Fibroblast of skin of left biceps (primary cell): ENCODE data around the gene PIK3R6.
A peak's percentile ranks its signal among the peaks of the same experiment; 100 is the strongest.
"Not testable (repeated sequence)": the region's sequence is repeated elsewhere in the genome, so short reads cannot be mapped to it uniquely, and the experiment has no call there.

Experiments used
- DNase-seq, 2 experiments: peaks; one replicate each; pipeline ENCODE4 v3.0.0-alpha.2; 2013; ENCODE audit warnings: low read depth in 2 of 2

PIK3R6 gene

GRCh38 chr17:8873801-8874715 is 6.6 kb upstream of the PIK3R6 start:
- DNase-seq = no peak

GRCh38 chr17:8872705-8873435 is 5.4 kb upstream of the PIK3R6 start:
- no peak for DNase-seq

- DNase-seq = no peak
Observed at GRCh38 chr17:8872036-8872704, 4.7 kb upstream of the PIK3R6 start.

GRCh38 chr17:8871081-8871581 is 3.7 kb upstream of the PIK3R6 start:
- DNase-seq = no peak

- no peak for DNase-seq
Observed at GRCh38 chr17:8870406-8871040, 3.0 kb upstream of the PIK3R6 start.

GRCh38 chr17:8869114-8869815 is 1.8 kb upstream of the PIK3R6 start:
- no peak for DNase-seq

GRCh38 chr17:8868529-8868951 is 1.1 kb upstream of the PIK3R6 start:
- DNase-seq = no peak

GRCh38 chr17:8868092-8868491 is 618 bp upstream of the PIK3R6 start:
- no peak for DNase-seq

- no peak for DNase-seq
Observed at GRCh38 chr17:8865811-8866210, 1.7 kb downstream of the PIK3R6 start.

- DNase-seq = no peak
Observed at GRCh38 chr17:8865385-8865784, 2.1 kb downstream of the PIK3R6 start.

- DNase-seq = no peak
Observed at GRCh38 chr17:8862213-8863056, 5.0 kb downstream of the PIK3R6 start.

GRCh38 chr17:8861495-8862181 is 5.8 kb downstream of the PIK3R6 start:
- no peak for DNase-seq

GRCh38 chr17:8859804-8860430 is 7.6 kb downstream of the PIK3R6 start:
- DNase-seq = no peak

- DNase-seq = peak in 1 of 2 experiments; percentile 29
Observed at GRCh38 chr17:8859027-8859803, 8.3 kb downstream of the PIK3R6 start.

GRCh38 chr17:8857919-8858318 is 9.6 kb downstream of the PIK3R6 start:
- DNase-seq = peak; percentile 62 to 65

GRCh38 chr17:8856869-8857575 is 10.5 kb downstream of the PIK3R6 start:
- DNase-seq = no peak

GRCh38 chr17:8856205-8856603 is 11.3 kb downstream of the PIK3R6 start:
- not testable (repeated sequence) for DNase-seq
